ENCODE measurements around the gene METTL24. TPM values are rescaled to one million over a fixed set of nuclear protein-coding genes. Genes with fewer than 3 reads are reported as not detected.
A peak's percentile ranks its signal among the peaks of the same experiment; 100 is the strongest.
"Not testable (repeated sequence)": the region's sequence is repeated elsewhere in the genome, so short reads cannot be mapped to it uniquely, and the experiment has no call there.

Gene METTL24
- total RNA-seq, 1 experiment from 2014 or later, result not detected

- intact Hi-C loops (cut with micrococcal nuclease), result no loop called here
Measured at GRCh38 chr6:110250838-110251237, 107.3 kb downstream of the METTL24 start.

GRCh38 chr6:110250058-110250457, 108.1 kb downstream of the METTL24 start:
- BruUV-seq (replicated peaks), result no TSS peak
- intact Hi-C loops (cut with micrococcal nuclease), result no loop called here
- Mint-ChIP-seq H3K27ac (ENCODE audit: low read depth, unreplicated experiment) (no peak overlapping the region), H3K36me3 (ENCODE audit: insufficient read depth, unreplicated experiment) (no peaks in the 10 kb centered on the region), H3K9me3 (ENCODE audit: unreplicated experiment) (no peaks in the 10 kb centered on the region), H3K4me3 (ENCODE audit: unreplicated experiment) (no peak overlapping the region), H3K27me3 (ENCODE audit: insufficient read depth, unreplicated experiment) (no peaks in the 10 kb centered on the region), H3K4me1 (ENCODE audit: insufficient read depth, unreplicated experiment) (no peaks in the 10 kb centered on the region)
- no peak for DNase-seq (ENCODE audit: unreplicated experiment)
- no peak for TF ChIP-seq CTCF (IDR thresholded peaks at IDR 0.05; ENCODE audit: unreplicated experiment)
- POLR2A ChIA-PET, result no interaction called here
- CTCF ChIA-PET, result no interaction called here

More at GRCh38 chr6:110250838-110251237, 107.3 kb downstream of the METTL24 start:
- Mint-ChIP-seq H3K9me3 (ENCODE audit: unreplicated experiment) (no peaks in the 10 kb centered on the region), H3K36me3 (ENCODE audit: insufficient read depth, unreplicated experiment) (no peaks in the 10 kb centered on the region), H3K27me3 (ENCODE audit: insufficient read depth, unreplicated experiment) (no peaks in the 10 kb centered on the region), H3K27ac (ENCODE audit: low read depth, unreplicated experiment) (no peak overlapping the region), H3K4me3 (ENCODE audit: unreplicated experiment) (no peak overlapping the region), H3K4me1 (ENCODE audit: insufficient read depth, unreplicated experiment) (no peaks in the 10 kb centered on the region)
- TF ChIP-seq CTCF (IDR thresholded peaks at IDR 0.05; ENCODE audit: unreplicated experiment), result no peak
- DNase-seq (ENCODE audit: unreplicated experiment), result no peak
- ChIA-PET POLR2A (no interaction called here), CTCF (no interaction called here)
- no TSS peak for BruUV-seq (replicated peaks)

GRCh38 chr6:110246900-110247546, 111.1 kb downstream of the METTL24 start:
- no peak for DNase-seq (ENCODE audit: unreplicated experiment)
- Mint-ChIP-seq H3K4me1 (ENCODE audit: insufficient read depth, unreplicated experiment) (no peaks in the 10 kb centered on the region), H3K27ac (ENCODE audit: low read depth, unreplicated experiment) (no peak overlapping the region), H3K36me3 (ENCODE audit: insufficient read depth, unreplicated experiment) (peaks cover 6% of the 10 kb centered on the region), H3K9me3 (ENCODE audit: unreplicated experiment) (no peaks in the 10 kb centered on the region), H3K4me3 (ENCODE audit: unreplicated experiment) (no peak overlapping the region), H3K27me3 (ENCODE audit: insufficient read depth, unreplicated experiment) (no peaks in the 10 kb centered on the region)
- CTCF ChIA-PET, result no interaction called here
- POLR2A ChIA-PET, result interaction anchor here (0.6 kb wide), 1 partner anchor 382 kb away, joined by 3 read pairs; no protein-coding TSS in a partner anchor
- no TSS peak for BruUV-seq (replicated peaks)
- no peak for TF ChIP-seq CTCF (IDR thresholded peaks at IDR 0.05; ENCODE audit: unreplicated experiment)
- intact Hi-C loops (cut with micrococcal nuclease), result no loop called here

- Mint-ChIP-seq H3K36me3 (ENCODE audit: insufficient read depth, unreplicated experiment) (peaks cover 6% of the 10 kb centered on the region), H3K4me1 (ENCODE audit: insufficient read depth, unreplicated experiment) (no peaks in the 10 kb centered on the region), H3K27me3 (ENCODE audit: insufficient read depth, unreplicated experiment) (no peaks in the 10 kb centered on the region), H3K4me3 (ENCODE audit: unreplicated experiment) (no peak overlapping the region), H3K9me3 (ENCODE audit: unreplicated experiment) (no peaks in the 10 kb centered on the region), H3K27ac (ENCODE audit: low read depth, unreplicated experiment) (no peak overlapping the region)
- DNase-seq (ENCODE audit: unreplicated experiment), result no peak
- POLR2A ChIA-PET, result interaction anchor here (0.7 kb wide), 1 partner anchor 735 kb away, joined by 3 read pairs; the partner anchor contains the start of gene RPF2
- CTCF ChIA-PET, result interaction anchor here (0.9 kb wide), 1 partner anchor 44 kb away, joined by 3 read pairs; no protein-coding TSS in a partner anchor
- no TSS peak for BruUV-seq (replicated peaks)
- TF ChIP-seq CTCF (IDR thresholded peaks at IDR 0.05; ENCODE audit: unreplicated experiment), result no peak
- intact Hi-C loops (cut with micrococcal nuclease), result no loop called here
Measured at GRCh38 chr6:110246378-110246777, 111.8 kb downstream of the METTL24 start.

GRCh38 chr6:110244621-110245020, 113.5 kb downstream of the METTL24 start:
- H3K27ac Mint-ChIP-seq (ENCODE audit: low read depth, unreplicated experiment); POLR2A ChIA-PET; H3K4me1 Mint-ChIP-seq (ENCODE audit: insufficient read depth, unreplicated experiment); H3K9me3 Mint-ChIP-seq (ENCODE audit: unreplicated experiment); H3K4me3 Mint-ChIP-seq (ENCODE audit: unreplicated experiment); H3K27me3 Mint-ChIP-seq (ENCODE audit: insufficient read depth, unreplicated experiment); intact Hi-C loops (cut with micrococcal nuclease); BruUV-seq (replicated peaks): not testable (repeated sequence)
- H3K36me3 Mint-ChIP-seq (ENCODE audit: insufficient read depth, unreplicated experiment), result peaks cover 12% of the 10 kb centered on the region
- CTCF ChIA-PET, result interaction anchor here (0.7 kb wide), 1 partner anchor 73 kb away, joined by 5 read pairs; no protein-coding TSS in a partner anchor
- DNase-seq (ENCODE audit: unreplicated experiment), result peak; percentile 6
